NCI-H1105 (cell line): ENCODE data around the gene WDR4.
A peak's percentile ranks its signal among the peaks of the same experiment; 100 is the strongest.
"Not testable (repeated sequence)": the region's sequence is repeated elsewhere in the genome, so short reads cannot be mapped to it uniquely, and the experiment has no call there.

Experiments used
- DNase-seq: peaks from one replicate; lab custom pipeline; 2025; lab: John Stamatoyannopoulos, UW

The WDR4 gene

GRCh38 chr21:42839271-42840231 lies 39.8 kb downstream of the WDR4 start:
- DNase-seq: no peak

- not testable (repeated sequence) for DNase-seq
Measured at GRCh38 chr21:42838212-42838690, 41.1 kb downstream of the WDR4 start.

GRCh38 chr21:42837421-42838211 lies 41.7 kb downstream of the WDR4 start:
- DNase-seq: no peak

- DNase-seq: no peak
Measured at GRCh38 chr21:42836767-42837301, 42.5 kb downstream of the WDR4 start.

- no peak for DNase-seq
Measured at GRCh38 chr21:42836402-42836666, 43.0 kb downstream of the WDR4 start.

- DNase-seq: no peak
Measured at GRCh38 chr21:42835611-42836401, 43.5 kb downstream of the WDR4 start.

- no peak for DNase-seq
Measured at GRCh38 chr21:42835211-42835610, 44.1 kb downstream of the WDR4 start.

GRCh38 chr21:42834726-42835191 lies 44.6 kb downstream of the WDR4 start:
- DNase-seq: no peak

GRCh38 chr21:42833859-42834725 lies 45.2 kb downstream of the WDR4 start:
- DNase-seq: no peak

- no peak for DNase-seq
Measured at GRCh38 chr21:42833439-42833815, 45.9 kb downstream of the WDR4 start.

- not testable (repeated sequence) for DNase-seq
Measured at GRCh38 chr21:42832321-42832630, 47.1 kb downstream of the WDR4 start.

GRCh38 chr21:42830456-42831455 lies 48.6 kb downstream of the WDR4 start:
- DNase-seq: no peak

GRCh38 chr21:42829954-42830353 lies 49.4 kb downstream of the WDR4 start:
- no peak for DNase-seq

- no peak for DNase-seq
Measured at GRCh38 chr21:42829417-42829816, 49.9 kb downstream of the WDR4 start.

- no peak for DNase-seq
Measured at GRCh38 chr21:42827588-42827987, 51.8 kb downstream of the WDR4 start.

GRCh38 chr21:42820616-42821465 lies 58.5 kb downstream of the WDR4 start:
- DNase-seq: peak; percentile 53

GRCh38 chr21:42819861-42820615 lies 59.3 kb downstream of the WDR4 start:
- DNase-seq: no peak

GRCh38 chr21:42818328-42818749 lies 61.0 kb downstream of the WDR4 start:
- DNase-seq: peak; percentile 33
